HEK293 (cell line): ENCODE data around the gene RAB28.

Experiments used
- CTCF ChIA-PET: fragments of 350-600 bp; formaldehyde crosslinking; extraction: SDS; loops from one replicate; lab custom pipeline; 2021; ENCODE audit warnings: antibody characterized with exemption; lab: Yijun Ruan, JAX
- POLR2A ChIA-PET: fragments of 300-600 bp; formaldehyde crosslinking; extraction: SDS; loops from one replicate; lab custom pipeline; 2020; ENCODE audit warnings: antibody characterized with exemption, inconsistent platforms; lab: Yijun Ruan, JAX
- H3K27ac ChIP-seq: fragments of 200-500 bp; sonication (Bioruptor generic); 2 replicates; pipeline ENCODE4 v1.5.1; 2014; ENCODE audit warnings: low read depth, low read length, control low read depth, inconsistent platforms; ENCODE audit errors: extremely low read depth
- H3K36me3 ChIP-seq, 2 experiments: fragments of 200-500 bp in 1 of 2; sonication (Bioruptor generic) in 1 of 2; 1 replicate in 1 of 2; 2 replicates in 1 of 2; pipeline ENCODE4 v1.5.1; 2014 to 2017; ENCODE audit warnings: inconsistent platforms in 2 of 2, low read length in 2 of 2; ENCODE audit not compliant: control insufficient read depth in 2 of 2, insufficient read depth in 1 of 2
- H3K4me1 ChIP-seq: fragments of 200-500 bp; sonication (Bioruptor generic); 2 replicates; pipeline ENCODE4 v1.5.1; 2014; ENCODE audit warnings: mild to moderate bottlenecking, low read length, inconsistent platforms; ENCODE audit not compliant: control insufficient read depth, insufficient read depth
- H3K4me3 ChIP-seq: 2 replicates; pipeline ENCODE4 v1.5.1; 2011; ENCODE audit warnings: low read depth, mild to moderate bottlenecking, control low read depth, low read length, moderate library complexity
- H3K9me3 ChIP-seq: fragments of 200-500 bp; sonication (Bioruptor generic); 2 replicates; pipeline ENCODE4 v1.5.1; 2014; ENCODE audit warnings: low read depth, low read length, inconsistent platforms; ENCODE audit not compliant: control insufficient read depth, insufficient read depth
- FEZF1 ChIP-seq: fragments of 450-650 bp; formaldehyde crosslinking; IDR thresholded peaks from 2 replicates; pipeline ENCODE4 v1.5.1; 2016; ENCODE audit warnings: missing biosample characterization, missing genetic modification characterization
- GLIS1 ChIP-seq: fragments of 450-650 bp; formaldehyde crosslinking; IDR thresholded peaks from 2 replicates; pipeline ENCODE4 v1.5.1; 2016; ENCODE audit warnings: missing biosample characterization, missing genetic modification characterization
- KLF10 ChIP-seq: fragments of 450-650 bp; IDR thresholded peaks from 2 replicates; pipeline ENCODE4 v1.5.1; 2018; ENCODE audit warnings: missing biosample characterization, mild to moderate bottlenecking, missing genetic modification characterization
- KLF7 ChIP-seq: fragments of 450-650 bp; formaldehyde crosslinking; IDR thresholded peaks from 2 replicates; pipeline ENCODE4 v1.5.1; 2016; ENCODE audit warnings: missing biosample characterization, missing genetic modification characterization, borderline replicate concordance
- SETDB1 ChIP-seq: IDR thresholded peaks from one replicate; pipeline ENCODE4 v1.6.1; 2017; ENCODE audit warnings: mild to moderate bottlenecking, low read length, moderate library complexity, mixed read lengths; ENCODE audit not compliant: insufficient read length
- SP7 ChIP-seq: fragments of 450-650 bp; formaldehyde crosslinking; IDR thresholded peaks from 2 replicates; pipeline ENCODE4 v1.5.1; 2016; ENCODE audit warnings: missing biosample characterization, missing genetic modification characterization
- ZBTB48 ChIP-seq: fragments of 450-650 bp; formaldehyde crosslinking; IDR thresholded peaks from 2 replicates; pipeline ENCODE4 v1.5.1; 2016; ENCODE audit warnings: missing biosample characterization, missing genetic modification characterization
- ZNF169 ChIP-seq: fragments of 450-650 bp; formaldehyde crosslinking; IDR thresholded peaks from 2 replicates; pipeline ENCODE4 v1.5.1; 2016; ENCODE audit warnings: missing biosample characterization, missing genetic modification characterization
- ZNF239 ChIP-seq: fragments of 450-650 bp; formaldehyde crosslinking; IDR thresholded peaks from 2 replicates; pipeline ENCODE4 v1.5.1; 2016; ENCODE audit warnings: missing biosample characterization, missing genetic modification characterization
- ZNF335 ChIP-seq: fragments of 450-650 bp; formaldehyde crosslinking; conservative IDR thresholded peaks from 2 replicates; pipeline ENCODE4 v1.5.1; 2016; ENCODE audit warnings: missing biosample characterization, missing genetic modification characterization
- ZNF37A ChIP-seq: fragments of 450-650 bp; IDR thresholded peaks from 2 replicates; pipeline ENCODE4 v1.5.1; 2018; ENCODE audit warnings: missing biosample characterization, missing genetic modification characterization
- ZNF391 ChIP-seq: fragments of 450-650 bp; formaldehyde crosslinking; IDR thresholded peaks from 2 replicates; pipeline ENCODE4 v1.5.1; 2016; ENCODE audit warnings: low read depth, missing biosample characterization, missing genetic modification characterization, borderline replicate concordance
- ZNF394 ChIP-seq: fragments of 450-650 bp; formaldehyde crosslinking; IDR thresholded peaks from 2 replicates; pipeline ENCODE4 v1.5.1; 2016; ENCODE audit warnings: missing biosample characterization, missing genetic modification characterization, mild to moderate bottlenecking, moderate library complexity, borderline replicate concordance
- ZNF404 ChIP-seq: fragments of 450-650 bp; formaldehyde crosslinking; IDR thresholded peaks from 2 replicates; pipeline ENCODE4 v1.5.1; 2017; ENCODE audit warnings: missing biosample characterization, missing genetic modification characterization
- ZNF416 ChIP-seq: fragments of 450-650 bp; formaldehyde crosslinking; IDR thresholded peaks from 2 replicates; pipeline ENCODE4 v1.5.1; 2016; ENCODE audit warnings: missing biosample characterization, missing genetic modification characterization
- ZNF843 ChIP-seq: fragments of 450-650 bp; formaldehyde crosslinking; IDR thresholded peaks from 2 replicates; pipeline ENCODE4 v1.5.1; 2016; ENCODE audit warnings: missing biosample characterization, missing genetic modification characterization
- TF ChIP-seq, protein P1 (sequence below): fragments of 450-650 bp; formaldehyde crosslinking; IDR thresholded peaks from 2 replicates; pipeline ENCODE4 v1.5.1; 2017; ENCODE audit warnings: missing biosample characterization, missing genetic modification characterization
- TF ChIP-seq, protein P2 (sequence below): fragments of 450-650 bp; formaldehyde crosslinking; IDR thresholded peaks from 2 replicates; pipeline ENCODE4 v1.5.1; 2016; ENCODE audit warnings: missing biosample characterization, missing genetic modification characterization
- TF ChIP-seq, protein P3 (sequence below): fragments of 450-650 bp; formaldehyde crosslinking; IDR thresholded peaks from 2 replicates; pipeline ENCODE4 v1.5.1; 2016; ENCODE audit warnings: missing biosample characterization, missing genetic modification characterization
- TF ChIP-seq, protein P4 (sequence below): fragments of 450-650 bp; formaldehyde crosslinking; IDR thresholded peaks from 2 replicates; pipeline ENCODE4 v1.5.1; 2017; ENCODE audit warnings: missing biosample characterization, missing genetic modification characterization

RAB28 gene

DNA sequence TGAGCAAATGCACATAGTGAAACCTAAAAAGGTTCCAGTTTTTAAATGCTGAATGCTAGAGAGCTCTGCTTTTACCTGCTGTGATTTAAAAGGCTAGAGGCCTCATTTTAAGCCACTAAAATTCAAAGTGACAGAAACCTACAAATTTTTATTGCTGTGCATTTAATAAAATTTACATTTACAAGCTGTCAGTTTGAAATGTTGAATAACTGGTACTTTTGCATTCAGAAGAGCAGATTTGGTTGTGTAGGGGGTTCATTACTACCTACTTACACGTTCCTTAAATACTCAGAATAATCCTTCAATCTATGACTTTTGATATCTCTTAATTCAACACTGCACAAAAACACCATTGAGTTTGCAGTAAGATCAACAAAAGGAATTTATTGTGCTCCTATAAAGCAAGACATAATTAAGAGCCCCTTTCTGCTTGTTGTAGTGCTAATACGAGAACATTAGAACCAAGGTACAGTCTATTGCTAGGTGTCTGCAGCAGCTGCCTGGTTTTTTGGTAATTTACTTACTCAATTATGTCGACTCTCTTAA, 32.2 kb upstream of the RAB28 start:
- TF ChIP-seq ZNF37A (no peak), FEZF1 (peak; percentile 58)
- TF ChIP-seq, protein P1, sequence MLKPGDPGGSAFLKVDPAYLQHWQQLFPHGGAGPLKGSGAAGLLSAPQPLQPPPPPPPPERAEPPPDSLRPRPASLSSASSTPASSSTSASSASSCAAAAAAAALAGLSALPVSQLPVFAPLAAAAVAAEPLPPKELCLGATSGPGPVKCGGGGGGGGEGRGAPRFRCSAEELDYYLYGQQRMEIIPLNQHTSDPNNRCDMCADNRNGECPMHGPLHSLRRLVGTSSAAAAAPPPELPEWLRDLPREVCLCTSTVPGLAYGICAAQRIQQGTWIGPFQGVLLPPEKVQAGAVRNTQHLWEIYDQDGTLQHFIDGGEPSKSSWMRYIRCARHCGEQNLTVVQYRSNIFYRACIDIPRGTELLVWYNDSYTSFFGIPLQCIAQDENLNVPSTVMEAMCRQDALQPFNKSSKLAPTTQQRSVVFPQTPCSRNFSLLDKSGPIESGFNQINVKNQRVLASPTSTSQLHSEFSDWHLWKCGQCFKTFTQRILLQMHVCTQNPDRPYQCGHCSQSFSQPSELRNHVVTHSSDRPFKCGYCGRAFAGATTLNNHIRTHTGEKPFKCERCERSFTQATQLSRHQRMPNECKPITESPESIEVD (tag by site-specific recombination), result peak; percentile 62
- ChIA-PET POLR2A (no interaction called here), CTCF (interaction anchor here (0.6 kb wide), 1 partner anchor 370 kb away, joined by 3 read pairs; no protein-coding TSS in a partner anchor)
- no peak overlapping the region for H3K4me3 ChIP-seq
- H3K27ac ChIP-seq, result no peak overlapping the region
- H3K9me3 ChIP-seq, result no peaks in the 10 kb centered on the region
- H3K4me1 ChIP-seq, result peaks cover 8% of the 10 kb centered on the region; the same call in 1 of the 2 replicates
- no peaks in the 10 kb centered on the region for H3K36me3 ChIP-seq

DNA sequence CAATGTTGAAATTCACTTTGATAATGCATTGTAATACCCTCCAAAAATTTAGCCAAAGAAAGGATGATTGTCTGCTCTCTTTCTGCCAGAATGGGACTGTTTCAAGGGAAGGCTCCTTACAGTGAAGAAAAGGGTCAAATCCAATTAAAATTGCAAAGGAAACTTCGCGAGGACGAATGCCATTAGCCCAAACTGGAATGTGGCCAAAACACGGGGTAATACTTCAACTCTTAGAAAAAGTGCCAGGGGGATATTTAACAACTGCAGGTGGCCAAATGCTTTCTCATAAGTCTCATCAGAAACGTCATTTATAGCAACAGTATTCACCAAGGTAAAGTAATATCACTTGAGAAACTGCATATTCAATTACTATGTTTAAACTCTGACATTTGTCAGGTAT, 31.1 kb upstream of the RAB28 start:
- H3K9me3 ChIP-seq, result no peaks in the 10 kb centered on the region
- CTCF ChIA-PET, result no interaction called here
- POLR2A ChIA-PET, result no interaction called here

DNA sequence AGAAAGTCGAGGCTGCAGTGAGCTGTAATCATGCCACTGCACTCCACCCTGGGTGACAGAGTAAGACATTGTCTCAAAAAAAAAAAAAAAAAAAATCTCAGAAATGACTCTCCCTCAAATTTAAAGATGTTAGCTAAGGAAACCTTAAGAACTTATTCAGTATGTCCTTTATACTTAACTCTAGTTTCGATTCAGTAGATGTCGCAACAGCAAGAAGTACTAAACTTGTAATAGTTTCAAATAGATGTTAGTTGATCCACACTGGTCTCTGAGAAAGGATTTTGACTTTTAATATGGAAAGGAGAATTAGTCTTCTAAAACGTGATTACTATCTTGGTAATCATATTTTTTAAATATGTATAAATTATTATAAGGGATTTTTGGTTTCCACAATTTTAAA, 30.6 kb upstream of the RAB28 start:
- no peaks in the 10 kb centered on the region for H3K36me3 ChIP-seq
- peaks cover 8% of the 10 kb centered on the region; the same call in 1 of the 2 replicates for H3K4me1 ChIP-seq
- ChIA-PET CTCF (no interaction called here), POLR2A (no interaction called here)
- no peak overlapping the region for H3K4me3 ChIP-seq
- no peaks in the 10 kb centered on the region for H3K9me3 ChIP-seq
- no peak overlapping the region for H3K27ac ChIP-seq
- no peak for TF ChIP-seq FEZF1
- no peak for TF ChIP-seq ZNF416 (tag by site-specific recombination)
- no peak for TF ChIP-seq ZNF404 (tag by site-specific recombination)
- TF ChIP-seq, protein P2, sequence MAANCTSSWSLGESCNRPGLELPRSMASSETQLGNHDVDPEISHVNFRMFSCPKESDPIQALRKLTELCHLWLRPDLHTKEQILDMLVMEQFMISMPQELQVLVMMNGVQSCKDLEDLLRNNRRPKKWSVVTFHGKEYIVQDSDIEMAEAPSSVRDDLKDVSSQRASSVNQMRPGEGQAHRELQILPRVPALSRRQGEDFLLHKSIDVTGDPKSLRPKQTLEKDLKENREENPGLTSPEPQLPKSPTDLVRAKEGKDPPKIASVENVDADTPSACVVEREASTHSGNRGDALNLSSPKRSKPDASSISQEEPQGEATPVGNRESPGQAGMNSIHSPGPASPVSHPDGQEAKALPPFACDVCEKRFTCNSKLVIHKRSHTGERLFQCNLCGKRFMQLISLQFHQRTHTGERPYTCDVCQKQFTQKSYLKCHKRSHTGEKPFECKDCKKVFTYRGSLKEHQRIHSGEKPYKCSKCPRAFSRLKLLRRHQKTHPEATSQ (tag by site-specific recombination), result no peak
- TF ChIP-seq, protein P3, sequence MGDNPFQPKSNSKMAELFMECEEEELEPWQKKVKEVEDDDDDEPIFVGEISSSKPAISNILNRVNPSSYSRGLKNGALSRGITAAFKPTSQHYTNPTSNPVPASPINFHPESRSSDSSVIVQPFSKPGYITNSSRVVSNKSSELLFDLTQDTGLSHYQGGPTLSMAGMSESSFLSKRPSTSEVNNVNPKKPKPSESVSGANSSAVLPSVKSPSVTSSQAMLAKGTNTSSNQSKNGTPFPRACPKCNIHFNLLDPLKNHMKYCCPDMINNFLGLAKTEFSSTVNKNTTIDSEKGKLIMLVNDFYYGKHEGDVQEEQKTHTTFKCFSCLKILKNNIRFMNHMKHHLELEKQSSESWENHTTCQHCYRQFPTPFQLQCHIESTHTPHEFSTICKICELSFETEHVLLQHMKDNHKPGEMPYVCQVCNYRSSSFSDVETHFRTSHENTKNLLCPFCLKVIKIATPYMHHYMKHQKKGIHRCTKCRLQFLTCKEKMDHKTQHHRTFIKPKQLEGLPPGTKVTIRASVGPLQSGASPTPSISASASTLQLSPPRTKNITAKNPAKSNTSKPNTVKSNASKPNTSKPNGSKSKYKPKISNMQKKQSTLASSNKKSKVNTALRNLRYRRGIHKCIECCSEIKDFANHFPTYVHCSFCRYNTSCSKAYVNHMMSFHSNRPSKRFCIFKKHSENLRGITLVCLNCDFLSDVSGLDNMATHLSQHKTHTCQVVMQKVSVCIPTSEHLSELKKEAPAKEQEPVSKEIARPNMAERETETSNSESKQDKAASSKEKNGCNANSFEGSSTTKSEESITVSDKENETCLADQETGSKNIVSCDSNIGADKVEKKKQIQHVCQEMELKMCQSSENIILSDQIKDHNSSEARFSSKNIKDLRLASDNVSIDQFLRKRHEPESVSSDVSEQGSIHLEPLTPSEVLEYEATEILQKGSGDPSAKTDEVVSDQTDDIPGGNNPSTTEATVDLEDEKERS (tag by site-specific recombination), result no peak
- no peak for TF ChIP-seq ZNF391 (tag by site-specific recombination)
- TF ChIP-seq ZBTB48 (tag by site-specific recombination), result no peak
- TF ChIP-seq SETDB1, result no peak
- no peak for TF ChIP-seq ZNF169 (tag by site-specific recombination)
- no peak for TF ChIP-seq KLF7 (tag by site-specific recombination)
- no peak for TF ChIP-seq ZNF843 (tag by site-specific recombination)
- no peak for TF ChIP-seq ZNF394 (tag by site-specific recombination)
- TF ChIP-seq SP7, result no peak

More for the DNA sequence above, 31.1 kb upstream of the RAB28 start:
- Histone ChIP-seq H3K4me3 (no peak overlapping the region), H3K36me3 (no peaks in the 10 kb centered on the region), H3K27ac (no peak overlapping the region), H3K4me1 (peaks cover 8% of the 10 kb centered on the region; the same call in 1 of the 2 replicates)
- TF ChIP-seq KLF10 (tag by site-specific recombination) (no peak), GLIS1 (tag by site-specific recombination) (peak; percentile 28; the same call in 1 of the 2 replicates), ZNF239 (tag by site-specific recombination) (no peak), FEZF1 (0 out of 2 replicates have a peak, but pooled peaks have one; percentile 40), ZNF335 (tag by site-specific recombination) (0 out of 2 replicates have a peak, but pooled peaks have one; percentile 15)
- TF ChIP-seq, protein P1 (tag by site-specific recombination), result peak; percentile 84
- TF ChIP-seq, protein P4, sequence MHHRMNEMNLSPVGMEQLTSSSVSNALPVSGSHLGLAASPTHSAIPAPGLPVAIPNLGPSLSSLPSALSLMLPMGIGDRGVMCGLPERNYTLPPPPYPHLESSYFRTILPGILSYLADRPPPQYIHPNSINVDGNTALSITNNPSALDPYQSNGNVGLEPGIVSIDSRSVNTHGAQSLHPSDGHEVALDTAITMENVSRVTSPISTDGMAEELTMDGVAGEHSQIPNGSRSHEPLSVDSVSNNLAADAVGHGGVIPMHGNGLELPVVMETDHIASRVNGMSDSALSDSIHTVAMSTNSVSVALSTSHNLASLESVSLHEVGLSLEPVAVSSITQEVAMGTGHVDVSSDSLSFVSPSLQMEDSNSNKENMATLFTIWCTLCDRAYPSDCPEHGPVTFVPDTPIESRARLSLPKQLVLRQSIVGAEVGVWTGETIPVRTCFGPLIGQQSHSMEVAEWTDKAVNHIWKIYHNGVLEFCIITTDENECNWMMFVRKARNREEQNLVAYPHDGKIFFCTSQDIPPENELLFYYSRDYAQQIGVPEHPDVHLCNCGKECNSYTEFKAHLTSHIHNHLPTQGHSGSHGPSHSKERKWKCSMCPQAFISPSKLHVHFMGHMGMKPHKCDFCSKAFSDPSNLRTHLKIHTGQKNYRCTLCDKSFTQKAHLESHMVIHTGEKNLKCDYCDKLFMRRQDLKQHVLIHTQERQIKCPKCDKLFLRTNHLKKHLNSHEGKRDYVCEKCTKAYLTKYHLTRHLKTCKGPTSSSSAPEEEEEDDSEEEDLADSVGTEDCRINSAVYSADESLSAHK (tag by site-specific recombination), result peak; percentile 84
